Prostate gland (tissue), 2 donors: Measurements from ENCODE around the gene CYP4F8.

Experiments
- POLR2A ChIP-seq: fragments of 450-650 bp; IDR thresholded peaks from one replicate; pipeline ENCODE4 v1.6.1; 2016; ENCODE audit warnings: antibody characterized with exemption, mild to moderate bottlenecking
- POLR2AphosphoS5 ChIP-seq: sonication (generic); formaldehyde crosslinking; IDR thresholded peaks from one replicate; pipeline ENCODE4 v1.6.1; 2017; ENCODE audit warnings: antibody characterized with exemption
- TF ChIP-seq, protein P1 (sequence below), 4 experiments: fragments of 200-600 bp in 2 of 4; fragments of 450-650 bp in 2 of 4; sonication (generic) in 2 of 4; IDR thresholded peaks; 1 replicate in 3 of 4; 2 replicates in 1 of 4; pipeline ENCODE4 v1.5.1; 2016 to 2019; ENCODE audit warnings: antibody characterized with exemption in 4 of 4, mild to moderate bottlenecking in 2 of 4, moderate library complexity in 2 of 4

GRCh38 chr19:15584095-15584494 is 30.9 kb upstream of the CYP4F8 start:
- TF ChIP-seq POLR2A (no peak), POLR2AphosphoS5 (no peak)
- TF ChIP-seq, protein P1, sequence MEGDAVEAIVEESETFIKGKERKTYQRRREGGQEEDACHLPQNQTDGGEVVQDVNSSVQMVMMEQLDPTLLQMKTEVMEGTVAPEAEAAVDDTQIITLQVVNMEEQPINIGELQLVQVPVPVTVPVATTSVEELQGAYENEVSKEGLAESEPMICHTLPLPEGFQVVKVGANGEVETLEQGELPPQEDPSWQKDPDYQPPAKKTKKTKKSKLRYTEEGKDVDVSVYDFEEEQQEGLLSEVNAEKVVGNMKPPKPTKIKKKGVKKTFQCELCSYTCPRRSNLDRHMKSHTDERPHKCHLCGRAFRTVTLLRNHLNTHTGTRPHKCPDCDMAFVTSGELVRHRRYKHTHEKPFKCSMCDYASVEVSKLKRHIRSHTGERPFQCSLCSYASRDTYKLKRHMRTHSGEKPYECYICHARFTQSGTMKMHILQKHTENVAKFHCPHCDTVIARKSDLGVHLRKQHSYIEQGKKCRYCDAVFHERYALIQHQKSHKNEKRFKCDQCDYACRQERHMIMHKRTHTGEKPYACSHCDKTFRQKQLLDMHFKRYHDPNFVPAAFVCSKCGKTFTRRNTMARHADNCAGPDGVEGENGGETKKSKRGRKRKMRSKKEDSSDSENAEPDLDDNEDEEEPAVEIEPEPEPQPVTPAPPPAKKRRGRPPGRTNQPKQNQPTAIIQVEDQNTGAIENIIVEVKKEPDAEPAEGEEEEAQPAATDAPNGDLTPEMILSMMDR (IDR thresholded peaks at IDR 0.05): no peak
